ENCODE measurements around the gene METTL17. TPM values are rescaled to one million over a fixed set of nuclear protein-coding genes. Genes with fewer than 3 reads are reported as not detected.
"Not testable (repeated sequence)": the region's sequence is repeated elsewhere in the genome, so short reads cannot be mapped to it uniquely, and the experiment has no call there.

METTL17 gene
- 100 to 1,000 TPM in 1 of 2 donors, 10 to 100 TPM in 1; 70.5 to 101 TPM for total RNA-seq

DNA sequence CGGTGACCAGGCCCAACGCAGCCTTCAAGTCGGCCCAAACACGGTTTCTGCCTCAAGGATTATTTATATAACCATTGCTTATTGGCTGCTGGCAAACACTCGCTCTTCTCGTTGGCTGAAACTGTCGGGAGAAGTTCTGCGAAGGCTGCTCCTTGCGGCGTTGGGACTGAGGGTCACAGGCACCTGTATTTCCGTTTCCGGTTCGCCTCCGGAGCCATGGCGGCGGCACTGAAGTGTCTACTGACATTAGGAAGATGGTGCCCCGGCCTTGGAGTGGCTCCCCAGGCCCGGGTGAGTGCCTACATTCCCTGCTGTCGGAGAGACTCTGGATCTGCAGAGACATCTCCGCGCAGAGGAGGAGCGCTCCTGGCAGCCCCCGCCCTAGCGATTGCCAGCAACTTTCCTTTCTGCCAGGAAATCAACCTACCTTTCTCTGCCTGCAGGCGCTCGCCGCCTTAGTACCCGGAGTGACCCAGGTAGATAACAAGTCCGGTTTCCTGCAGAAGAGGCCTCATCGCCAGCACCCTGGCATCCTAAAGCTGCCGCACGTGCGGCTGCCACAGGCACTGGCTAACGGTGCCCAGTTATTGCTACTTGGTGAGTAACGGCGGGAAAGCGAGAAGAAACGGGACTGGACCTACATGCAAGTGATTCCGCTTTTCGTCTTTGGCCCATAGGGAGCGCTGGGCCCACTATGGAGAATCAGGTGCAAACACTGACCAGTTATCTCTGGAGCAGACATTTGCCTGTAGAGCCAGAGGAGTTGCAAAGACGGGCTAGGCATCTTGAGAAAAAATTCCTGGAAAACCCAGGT, at the start of gene METTL17:
TSS of gene METTL17 (plus strand) at position 194 of the 814 bp plus-strand sequence. CDS start at position 217, 23 bp downstream.
- Mint-ChIP-seq H3K9me3 (no peaks in the 10 kb centered on the region), H3K36me3 (peaks cover 26% of the 10 kb centered on the region), H3K4me3 (peak within 1 kb of the TSS; percentile 92), H3K4me1 (ENCODE audit: low read depth in 2 of 2) (peaks cover 16 to 20% of the 10 kb centered on the region in 2 donors), H3K27ac (peak within 1 kb of the TSS; percentile 85 to 91), H3K27me3 (peaks cover 0 to 2% of the 10 kb centered on the region in 2 donors)
- DNase-seq (ENCODE audit: low spot score) (peak; percentile 93), ATAC-seq (peak; percentile 97 to 98)

DNA sequence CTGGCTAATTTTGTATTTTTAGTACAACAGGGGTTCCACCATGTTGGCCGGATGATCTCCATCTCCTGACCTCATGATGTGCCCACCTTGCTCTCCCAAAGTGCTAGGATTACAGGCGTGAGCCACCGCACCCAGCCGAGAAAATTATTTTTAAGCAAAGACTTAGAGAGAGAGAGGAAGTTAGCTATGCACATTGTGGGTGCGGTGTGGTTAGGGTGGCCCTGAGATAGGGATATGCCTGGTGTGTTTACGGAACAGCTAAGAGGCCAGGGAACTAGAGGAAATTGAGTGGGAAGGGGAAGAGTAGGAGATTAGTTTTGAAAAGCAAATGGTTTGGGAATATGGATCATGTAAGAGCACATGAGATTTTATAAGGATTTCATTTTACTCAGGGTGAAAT, 44.6 kb upstream of the METTL17 start:
- H3K27ac Mint-ChIP-seq; H3K36me3 Mint-ChIP-seq; DNase-seq (ENCODE audit: low spot score); H3K4me3 Mint-ChIP-seq; ATAC-seq; H3K4me1 Mint-ChIP-seq (ENCODE audit: low read depth in 2 of 2); H3K9me3 Mint-ChIP-seq: not testable (repeated sequence)
- peaks cover 6 to 17% of the 10 kb centered on the region in 2 donors for H3K27me3 Mint-ChIP-seq

- ATAC-seq; H3K27ac Mint-ChIP-seq; H3K4me3 Mint-ChIP-seq; H3K36me3 Mint-ChIP-seq; H3K4me1 Mint-ChIP-seq (ENCODE audit: low read depth in 2 of 2); DNase-seq (ENCODE audit: low spot score); H3K9me3 Mint-ChIP-seq: not testable (repeated sequence)
- H3K27me3 Mint-ChIP-seq, result peaks cover 8 to 20% of the 10 kb centered on the region in 2 donors
These were observed 43.1 kb upstream of the METTL17 start for GRCh38 chr14:20946707-20947106.

DNA sequence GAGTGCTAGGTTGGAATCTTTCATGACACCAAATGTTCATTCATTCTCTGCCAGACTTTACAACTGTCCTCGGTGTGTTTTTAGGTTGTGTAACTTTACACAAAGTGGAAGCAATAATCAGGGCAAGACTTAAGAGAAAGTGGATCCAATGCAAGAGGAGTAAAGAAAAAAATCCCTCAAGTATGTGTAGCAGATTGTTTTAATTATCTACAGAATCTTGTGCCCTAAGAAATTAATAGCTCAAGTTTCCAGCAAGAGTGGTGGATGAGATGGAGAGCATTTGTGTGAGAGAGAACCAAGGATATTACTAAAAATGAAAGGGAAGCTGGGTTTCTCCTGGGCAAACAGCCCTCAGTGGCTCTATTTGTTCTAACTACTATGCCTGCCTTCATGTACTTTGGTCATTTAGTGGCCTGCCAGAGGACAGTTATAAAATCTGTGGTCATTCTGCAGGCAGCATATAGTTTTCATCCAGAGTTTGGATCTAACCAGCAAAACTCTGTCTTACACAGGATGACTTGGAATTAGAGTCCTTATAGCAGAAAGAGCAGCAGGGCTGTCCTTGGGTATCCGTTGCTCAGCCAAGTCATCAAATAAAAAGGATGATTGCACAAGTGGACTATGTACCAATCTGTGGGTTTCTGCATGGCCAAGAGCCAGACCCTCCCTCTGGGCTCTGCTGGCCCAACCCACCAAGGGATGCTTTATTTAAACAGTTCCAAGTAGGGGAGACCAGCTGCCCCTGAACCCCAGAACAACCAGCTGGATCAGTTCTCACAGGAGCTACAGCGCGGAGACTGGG, 34.8 kb upstream of the METTL17 start, which contains the start of gene RNASE2:
TSS of gene RNASE2 (plus strand) at position 752 of the 802 bp plus-strand sequence. CDS start 285 bp downstream, outside the sequence.
- H3K4me1 Mint-ChIP-seq (ENCODE audit: low read depth in 2 of 2); DNase-seq (ENCODE audit: low spot score); H3K9me3 Mint-ChIP-seq; H3K36me3 Mint-ChIP-seq: not testable (repeated sequence)
- ATAC-seq, result peak; percentile 9 to 28
- H3K27me3 Mint-ChIP-seq, result peaks cover 28 to 30% of the 10 kb centered on the region in 2 donors
- peak within 1 kb of the TSS in 1 of 2 donors; percentile 24 for H3K27ac Mint-ChIP-seq
- peak within 1 kb of the TSS; percentile 48 for H3K4me3 Mint-ChIP-seq

- Mint-ChIP-seq H3K27me3 (peaks cover 24 to 30% of the 10 kb centered on the region in 2 donors), H3K27ac (peak overlapping the region in 1 of 2 donors; percentile 24), H3K4me3 (peak overlapping the region; percentile 38), H3K4me1 (ENCODE audit: low read depth in 2 of 2) (peaks cover 1 to 12% of the 10 kb centered on the region in 2 donors)
- ATAC-seq, result peak; percentile 38 to 48
- H3K36me3 Mint-ChIP-seq; DNase-seq (ENCODE audit: low spot score); H3K9me3 Mint-ChIP-seq: not testable (repeated sequence)
These were observed 34.3 kb upstream of the METTL17 start for GRCh38 chr14:20955538-20955873.

DNA sequence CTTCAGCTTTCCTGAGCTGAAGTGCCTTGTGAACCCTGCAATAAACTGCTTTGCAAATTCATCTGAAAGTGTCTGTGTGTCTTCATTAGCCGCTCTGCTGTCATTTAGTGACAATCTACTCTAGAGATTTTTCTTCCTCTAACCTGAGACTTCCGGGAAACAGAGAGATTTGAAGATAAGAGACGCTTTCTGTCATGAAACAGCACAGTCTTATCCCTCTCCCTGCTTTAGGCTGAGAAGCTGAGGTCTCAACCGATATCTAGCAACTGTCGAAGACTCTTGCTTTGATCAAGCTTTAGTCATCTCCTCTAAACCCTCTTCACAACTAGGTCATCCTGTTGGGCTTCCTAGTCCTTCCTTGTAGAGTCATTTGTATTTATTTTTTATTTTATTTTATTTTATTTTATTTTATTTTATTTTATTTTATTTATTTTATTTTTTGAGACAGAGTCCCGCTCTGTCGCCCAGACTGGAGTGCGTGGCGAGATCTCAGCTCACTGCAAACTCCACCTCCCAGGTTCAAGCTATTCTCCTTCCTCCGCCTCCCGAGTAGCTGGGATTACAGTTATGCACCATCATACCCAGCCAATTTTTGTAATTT, 33.3 kb upstream of the METTL17 start:
- Mint-ChIP-seq H3K27ac (peak overlapping the region in 1 of 2 donors; percentile 24), H3K4me3 (peak overlapping the region; percentile 48), H3K9me3 (no peaks in the 10 kb centered on the region), H3K27me3 (peaks cover 24 to 30% of the 10 kb centered on the region in 2 donors), H3K36me3 (no peaks in the 10 kb centered on the region), H3K4me1 (ENCODE audit: low read depth in 2 of 2) (peaks cover 6 to 21% of the 10 kb centered on the region in 2 donors)
- no peak for DNase-seq (ENCODE audit: low spot score)
- no peak for ATAC-seq

DNA sequence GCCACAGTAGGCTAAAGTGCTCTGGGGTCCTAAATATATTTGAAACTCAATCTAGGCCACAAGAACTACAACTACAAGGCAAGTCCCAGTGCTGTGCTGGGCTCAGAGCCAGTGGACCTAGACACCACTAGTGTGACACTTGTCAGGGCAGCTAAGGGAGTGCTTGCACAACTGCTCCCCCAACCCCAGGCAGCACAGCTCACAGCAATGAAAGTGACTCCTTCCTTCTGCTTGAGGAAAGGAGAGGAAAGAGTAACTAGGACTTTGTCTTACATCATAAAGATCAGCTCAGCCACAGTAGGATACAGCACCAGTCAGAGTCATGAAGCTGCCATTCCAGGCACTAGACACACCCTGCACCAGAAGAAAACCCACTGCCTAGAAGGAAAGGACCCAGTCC, 30.8 kb upstream of the METTL17 start:
- H3K4me3 Mint-ChIP-seq; ATAC-seq; DNase-seq (ENCODE audit: low spot score); H3K9me3 Mint-ChIP-seq; H3K27ac Mint-ChIP-seq; H3K36me3 Mint-ChIP-seq: not testable (repeated sequence)
- H3K4me1 Mint-ChIP-seq (ENCODE audit: low read depth in 2 of 2), result peaks cover 10 to 25% of the 10 kb centered on the region in 2 donors
- H3K27me3 Mint-ChIP-seq, result peaks cover 30 to 31% of the 10 kb centered on the region in 2 donors

DNA sequence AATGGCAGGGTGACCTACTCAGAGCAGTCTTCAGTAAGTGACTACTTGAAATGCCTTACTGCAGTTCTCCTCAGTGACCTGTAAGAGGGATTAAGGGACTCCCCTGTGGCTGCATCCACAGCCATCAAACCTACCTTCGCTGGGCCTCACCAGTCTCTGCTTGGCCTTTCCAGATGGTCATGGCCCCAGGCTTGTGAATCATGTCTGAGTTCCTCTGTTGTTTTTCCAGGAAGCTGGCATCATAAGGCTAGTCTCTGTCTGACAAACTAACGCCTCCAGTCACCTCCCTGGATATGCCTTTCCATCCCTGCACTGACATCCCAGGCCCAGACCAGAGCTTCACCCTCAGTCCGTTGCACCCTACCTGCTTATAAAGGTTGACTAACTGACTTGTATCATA, 20.4 kb upstream of the METTL17 start:
- Mint-ChIP-seq H3K27me3 (peaks cover 33 to 46% of the 10 kb centered on the region in 2 donors), H3K9me3 (no peaks in the 10 kb centered on the region), H3K4me1 (ENCODE audit: low read depth in 2 of 2) (peaks cover 10 to 12% of the 10 kb centered on the region in 2 donors), H3K4me3 (no peak overlapping the region), H3K27ac (no peak overlapping the region), H3K36me3 (no peaks in the 10 kb centered on the region)
- DNase-seq (ENCODE audit: low spot score), result no peak
- ATAC-seq, result no peak

DNA sequence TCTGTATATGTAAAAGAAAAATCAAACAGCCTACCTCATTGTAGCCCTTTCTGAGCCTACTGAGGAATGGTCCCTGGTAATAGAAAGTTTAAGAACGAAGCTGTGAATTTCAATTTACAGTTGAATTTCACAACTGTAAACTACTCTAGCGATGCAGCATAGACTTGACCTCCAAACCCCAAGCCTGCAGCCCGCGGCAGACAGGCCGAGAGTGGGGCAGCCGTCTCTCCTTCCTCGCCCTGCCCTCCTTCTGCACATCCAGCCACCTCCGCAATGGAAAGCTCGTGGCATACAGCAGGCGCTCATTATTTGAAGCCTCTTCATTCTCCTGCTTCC, 19.2 kb upstream of the METTL17 start:
- peak overlapping the region; percentile 18 to 72 for H3K27ac Mint-ChIP-seq
- no peaks in the 10 kb centered on the region for H3K9me3 Mint-ChIP-seq
- DNase-seq (ENCODE audit: low spot score), result no peak
- peaks cover 31 to 46% of the 10 kb centered on the region in 2 donors for H3K27me3 Mint-ChIP-seq
- peak overlapping the region; percentile 94 for H3K4me3 Mint-ChIP-seq
- H3K4me1 Mint-ChIP-seq (ENCODE audit: low read depth in 2 of 2), result peaks cover 10 to 12% of the 10 kb centered on the region in 2 donors
- H3K36me3 Mint-ChIP-seq, result no peaks in the 10 kb centered on the region
- peak in 1 of 2 donors; percentile 11 for ATAC-seq

- H3K27ac Mint-ChIP-seq, result peak overlapping the region; percentile 18 to 72
- DNase-seq (ENCODE audit: low spot score) (peak; percentile 85), ATAC-seq (peak; percentile 94 to 96)
- H3K4me1 Mint-ChIP-seq (ENCODE audit: low read depth in 2 of 2), result peaks cover 10 to 12% of the 10 kb centered on the region in 2 donors
- H3K4me3 Mint-ChIP-seq, result peak overlapping the region; percentile 94
- H3K27me3 Mint-ChIP-seq, result peaks cover 31 to 46% of the 10 kb centered on the region in 2 donors
- H3K9me3 Mint-ChIP-seq, result no peaks in the 10 kb centered on the region
- no peaks in the 10 kb centered on the region for H3K36me3 Mint-ChIP-seq
These were observed 18.6 kb upstream of the METTL17 start for GRCh38 chr14:20970983-20971704.

DNA sequence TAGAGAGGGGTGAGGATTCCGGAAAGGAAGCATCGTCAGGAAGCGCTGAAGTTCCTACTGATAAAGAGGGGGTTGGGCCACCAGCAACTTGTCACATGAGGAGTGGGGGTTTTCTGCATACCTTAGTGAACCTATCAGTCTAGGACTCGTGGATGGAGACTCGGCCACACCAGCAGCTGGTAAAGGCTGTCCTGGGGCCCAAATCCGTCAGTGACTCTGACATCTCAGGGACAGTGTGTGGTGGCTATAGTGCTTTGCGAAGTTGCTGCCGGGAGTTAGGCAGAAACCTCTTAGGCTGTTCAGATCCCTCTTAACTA, 18.1 kb upstream of the METTL17 start:
- H3K4me1 Mint-ChIP-seq (ENCODE audit: low read depth in 2 of 2), result peaks cover 10 to 12% of the 10 kb centered on the region in 2 donors
- DNase-seq (ENCODE audit: low spot score) (no peak), ATAC-seq (no peak)
- peak overlapping the region; percentile 94 for H3K4me3 Mint-ChIP-seq
- H3K36me3 Mint-ChIP-seq, result no peaks in the 10 kb centered on the region
- peak overlapping the region in 1 of 2 donors; percentile 72 for H3K27ac Mint-ChIP-seq
- no peaks in the 10 kb centered on the region for H3K9me3 Mint-ChIP-seq
- peaks cover 31 to 46% of the 10 kb centered on the region in 2 donors for H3K27me3 Mint-ChIP-seq

- peaks cover 10 to 12% of the 10 kb centered on the region in 2 donors for H3K4me1 Mint-ChIP-seq (ENCODE audit: low read depth in 2 of 2)
- H3K27me3 Mint-ChIP-seq, result peaks cover 20 to 33% of the 10 kb centered on the region in 2 donors
- no peak overlapping the region for H3K4me3 Mint-ChIP-seq
- H3K9me3 Mint-ChIP-seq, result no peaks in the 10 kb centered on the region
- DNase-seq (ENCODE audit: low spot score) (no peak), ATAC-seq (no peak)
- no peaks in the 10 kb centered on the region for H3K36me3 Mint-ChIP-seq
- no peak overlapping the region for H3K27ac Mint-ChIP-seq
These were observed 16.3 kb upstream of the METTL17 start for GRCh38 chr14:20973501-20973900.

GRCh38 chr14:20976291-20976690, 13.5 kb upstream of the METTL17 start:
- no peak for ATAC-seq
- Mint-ChIP-seq H3K4me1 (ENCODE audit: low read depth in 2 of 2) (peaks cover 4 to 5% of the 10 kb centered on the region in 2 donors), H3K27ac (no peak overlapping the region), H3K9me3 (no peaks in the 10 kb centered on the region), H3K4me3 (no peak overlapping the region), H3K36me3 (no peaks in the 10 kb centered on the region), H3K27me3 (peaks cover 15 to 37% of the 10 kb centered on the region in 2 donors)
- DNase-seq (ENCODE audit: low spot score), result no peak

All from natural killer cell treated with Interleukin-12 subunit alpha and Interleukin-12 subunit beta and Interleukin-15 and Interleukin-18, amount 100 ng/mL, for 72 hours (primary cell).